Tongue (tissue), 2 donors: ENCODE measurements around the gene BPIFB3. TPM values are rescaled to one million over a fixed set of nuclear protein-coding genes. Genes with fewer than 3 reads are reported as not detected.
"Not testable (repeated sequence)": the region's sequence is repeated elsewhere in the genome, so short reads cannot be mapped to it uniquely, and the experiment has no call there.

Experiments
- DNase-seq: peaks from one replicate; pipeline ENCODE4 v3.0.0-alpha.2; 2015
- total RNA-seq: library from RNA; depleted of rRNA; stranded (reverse); fragments of >200 nt; gene quantifications from one replicate; pipeline ENCODE4 v1.2.3, GENCODE V29; 2014

BPIFB3 gene
- total RNA-seq, 1 donor from 2014 or later, result 11.3 TPM

- no peak for DNase-seq
These were observed 32.5 kb downstream of the BPIFB3 start for GRCh38 chr20:33086052-33086722.

DNA sequence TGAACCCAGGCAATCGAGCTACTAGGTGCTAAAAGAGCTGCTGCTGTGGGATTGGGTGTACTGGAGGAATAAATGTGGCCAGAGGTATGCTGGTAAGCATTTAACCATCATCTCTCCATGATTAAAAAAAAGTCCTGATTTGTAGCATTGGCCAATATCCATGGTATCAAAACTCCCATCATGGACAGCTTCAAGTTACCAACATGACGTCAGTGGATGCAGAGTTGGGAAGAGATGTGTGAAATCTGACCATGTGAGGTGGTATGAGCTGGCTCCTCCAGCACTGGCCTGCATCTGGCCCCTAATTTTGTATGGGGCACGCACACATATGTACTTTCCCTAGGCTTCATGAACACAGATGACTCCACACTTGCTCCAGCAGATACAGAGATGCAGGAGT is 37.4 kb downstream of the BPIFB3 start:
- DNase-seq, result no peak

DNA sequence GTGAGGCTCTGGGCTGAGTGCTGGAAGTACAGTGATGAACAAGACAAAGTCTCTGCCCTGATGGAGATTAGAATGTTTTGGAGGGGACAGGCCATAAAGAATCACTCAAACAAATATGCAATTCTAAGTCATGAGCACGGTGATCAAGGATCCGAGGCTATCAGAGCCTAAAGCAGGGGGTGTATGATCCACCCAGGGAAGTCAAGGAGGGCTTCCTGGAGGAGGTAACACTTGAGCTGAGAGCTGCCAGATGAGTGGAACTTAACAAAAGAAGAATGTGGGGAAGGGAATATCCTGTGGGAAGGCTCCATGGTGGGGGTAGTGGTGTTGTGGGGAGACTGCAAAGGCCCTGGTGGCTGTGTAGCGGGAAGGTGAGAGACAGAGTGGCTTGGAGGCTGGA is 38.0 kb downstream of the BPIFB3 start:
- no peak for DNase-seq

DNA sequence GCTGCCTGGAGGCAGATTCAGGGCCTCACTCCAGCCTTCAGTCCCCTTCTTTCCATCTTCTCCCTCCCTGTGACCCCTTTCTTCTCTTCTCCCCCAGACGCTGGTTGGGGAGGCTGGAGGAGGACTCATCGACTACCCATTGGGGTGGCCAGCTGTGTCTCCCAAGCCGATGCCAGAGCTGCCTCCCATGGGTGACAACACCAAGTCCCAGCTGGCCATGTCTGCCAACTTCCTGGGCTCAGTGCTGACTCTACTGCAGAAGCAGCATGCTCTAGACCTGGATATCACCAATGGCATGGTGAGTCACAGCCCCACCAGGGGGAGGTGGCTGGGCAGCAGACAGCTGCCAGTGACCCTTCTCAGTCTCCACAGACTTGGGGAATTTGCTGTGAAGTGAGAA is 38.7 kb downstream of the BPIFB3 start:
- no peak for DNase-seq

GRCh38 chr20:33093074-33093473 is 39.4 kb downstream of the BPIFB3 start:
- no peak for DNase-seq

GRCh38 chr20:33093582-33093981 is 39.9 kb downstream of the BPIFB3 start:
- no peak for DNase-seq

GRCh38 chr20:33095249-33095648 is 41.5 kb downstream of the BPIFB3 start:
- no peak for DNase-seq

DNA sequence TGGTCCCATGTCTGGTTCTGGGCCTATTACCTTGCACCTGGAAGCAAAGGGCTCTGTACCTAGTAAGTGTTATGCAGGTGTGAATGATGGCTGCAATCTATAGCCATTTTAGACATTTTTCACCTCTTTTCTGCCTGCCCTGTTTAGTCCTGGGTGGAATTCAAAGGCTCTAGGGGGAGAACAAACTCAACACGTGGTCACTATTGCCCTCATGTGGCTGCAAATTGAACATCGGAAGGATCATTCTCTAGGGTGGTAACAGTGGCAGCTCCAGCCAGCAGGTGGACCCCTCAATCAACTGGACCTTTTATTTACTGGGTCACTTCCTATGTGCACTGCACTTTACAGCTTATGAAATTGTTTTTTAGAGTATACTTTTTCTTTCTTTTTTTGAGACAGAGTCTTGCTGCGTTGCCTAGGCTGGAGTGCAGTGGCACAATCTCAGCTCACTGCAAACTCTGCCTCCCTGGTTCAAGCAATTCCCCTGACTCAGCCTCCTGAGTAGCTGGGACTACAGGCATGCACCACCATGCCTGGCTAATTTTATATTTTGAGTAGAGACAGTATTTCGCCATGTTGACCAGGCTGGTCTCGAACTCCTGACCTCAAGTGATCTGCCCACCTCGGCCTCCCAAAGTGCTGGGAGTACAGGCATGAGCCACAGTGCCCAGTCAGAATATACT is 42.3 kb downstream of the BPIFB3 start:
- DNase-seq, result peak; percentile 81

DNA sequence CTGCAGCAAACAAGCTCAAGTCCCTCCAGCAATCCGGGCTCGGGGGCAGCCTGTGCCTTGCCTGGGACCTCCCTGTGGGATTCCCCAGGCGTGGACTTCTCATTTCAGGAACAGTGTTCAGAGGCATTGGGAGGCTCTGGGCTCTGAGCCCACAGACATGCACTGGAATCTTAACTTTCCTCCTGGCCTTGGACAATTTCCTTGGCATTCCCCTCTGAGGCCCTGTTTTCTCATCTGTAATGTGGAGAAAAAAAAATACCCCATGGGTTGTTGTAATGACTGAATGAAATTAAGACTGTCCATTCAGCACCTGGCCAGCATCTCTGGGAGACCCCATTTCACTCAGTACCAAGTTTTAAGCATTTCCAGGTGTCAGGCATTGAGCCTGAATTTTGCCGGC is 43.3 kb downstream of the BPIFB3 start:
- peak; percentile 67 for DNase-seq

DNA sequence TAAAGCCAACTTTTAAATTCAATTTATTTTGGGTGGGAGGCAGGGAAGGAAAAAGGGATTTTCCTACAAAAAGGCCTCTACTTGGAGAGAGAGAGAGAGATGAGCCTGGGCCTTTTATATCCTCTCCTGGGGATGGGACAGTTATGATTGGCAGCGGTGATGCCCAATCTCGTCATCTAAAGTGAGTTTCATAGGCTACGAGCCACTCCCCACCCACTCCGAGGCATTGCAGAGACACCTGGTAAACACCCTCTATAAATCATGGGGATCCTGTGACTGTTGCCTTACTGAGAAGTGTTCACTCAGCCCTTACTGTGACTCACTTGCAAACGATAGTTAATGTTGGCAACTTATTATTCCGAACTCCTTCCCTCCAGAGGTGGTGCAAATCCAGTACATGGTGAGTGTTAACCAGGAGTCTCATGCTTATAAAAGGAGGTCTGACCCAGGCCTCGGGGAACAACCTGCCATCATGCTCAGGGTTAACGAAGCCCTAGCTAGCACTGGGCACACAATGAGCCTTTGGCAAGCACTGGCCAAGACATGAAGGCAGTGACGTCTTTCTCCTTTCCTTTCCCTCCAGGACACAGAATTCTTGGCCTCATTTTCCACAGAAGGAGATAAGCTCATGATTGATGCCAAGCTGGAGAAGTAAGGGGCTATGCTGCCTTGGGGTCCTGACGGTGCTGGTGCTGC is 46.3 kb downstream of the BPIFB3 start:
- DNase-seq, result no peak

DNA sequence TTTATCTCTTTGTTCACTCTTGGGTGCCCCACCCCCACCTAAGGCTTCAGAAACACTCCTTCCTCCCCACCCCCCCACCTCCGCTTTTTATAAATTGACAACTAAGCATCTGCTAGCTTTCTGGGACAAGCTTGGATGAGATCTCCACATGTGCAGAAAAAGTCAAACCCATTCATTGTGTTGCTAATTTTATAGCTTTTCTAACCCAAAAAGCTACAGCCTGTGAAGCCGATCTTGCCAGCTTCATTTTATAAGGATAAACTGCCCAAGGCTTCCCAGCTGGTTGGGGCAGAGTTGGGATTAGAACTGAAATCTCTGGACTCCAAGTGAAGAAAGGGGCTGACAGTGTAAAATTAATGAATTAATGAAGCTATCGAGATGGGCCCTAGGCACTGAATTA is 49.9 kb downstream of the BPIFB3 start:
- DNase-seq, result peak; percentile 14

DNA sequence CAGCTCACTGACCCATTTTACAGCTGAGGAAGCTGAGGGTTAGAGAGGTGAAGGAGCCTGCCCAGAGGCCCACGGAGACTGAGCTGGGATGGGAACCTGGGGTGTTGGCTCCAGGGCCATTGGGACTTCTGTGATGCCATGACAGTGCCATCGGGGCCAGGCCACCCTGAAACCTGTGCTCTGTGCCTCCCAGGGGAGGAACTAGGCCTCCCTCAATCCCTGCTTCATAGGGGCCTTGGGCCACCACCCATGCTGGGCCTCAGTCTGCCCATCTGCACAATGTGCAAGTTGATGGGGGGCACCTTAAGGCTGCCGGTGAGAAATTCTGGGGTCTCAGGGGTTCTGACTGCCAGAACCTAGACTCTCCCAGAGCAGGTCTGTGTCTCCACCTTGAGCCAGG is 50.6 kb downstream of the BPIFB3 start:
- DNase-seq, result no peak

GRCh38 chr20:33105316-33105924 is 51.7 kb downstream of the BPIFB3 start:
- peak; percentile 13 for DNase-seq

GRCh38 chr20:33106058-33106620 is 52.4 kb downstream of the BPIFB3 start:
- DNase-seq, result peak; percentile 65

GRCh38 chr20:33108661-33109060 is 55.0 kb downstream of the BPIFB3 start:
- peak; percentile 32 for DNase-seq

DNA sequence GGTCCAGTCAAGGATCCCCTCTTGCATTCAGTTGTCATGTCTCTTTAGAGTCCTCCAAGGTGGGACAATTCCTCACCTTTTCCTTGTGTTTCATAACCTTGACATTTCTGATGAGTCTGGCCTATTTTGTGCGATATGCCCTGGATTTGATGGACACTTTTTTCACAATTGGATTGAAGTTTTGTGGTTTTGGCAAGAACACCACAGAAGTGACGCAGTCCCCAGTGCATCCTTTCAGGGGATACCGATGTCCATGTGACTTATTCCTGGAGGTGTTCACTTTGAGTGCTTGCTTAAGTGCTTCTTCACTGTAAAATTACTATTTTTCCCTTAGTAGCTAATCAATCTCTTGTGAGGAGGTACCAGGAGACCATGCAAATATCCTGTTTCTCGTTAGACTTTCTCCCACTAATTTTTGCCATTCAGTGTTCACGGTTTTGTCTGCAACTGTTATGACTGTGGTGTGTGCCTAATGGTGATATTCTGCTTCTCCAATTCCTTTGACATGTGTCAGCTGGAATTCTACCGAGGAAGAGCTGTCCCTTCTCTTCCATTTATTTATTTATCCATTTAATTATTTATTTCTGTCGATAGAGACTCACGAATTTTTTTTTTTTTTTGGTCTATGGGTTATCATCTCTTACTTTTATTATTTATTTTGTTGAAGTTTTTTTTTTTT is 56.6 kb downstream of the BPIFB3 start:
- no peak for DNase-seq

- no peak for DNase-seq
These were observed 57.6 kb downstream of the BPIFB3 start for GRCh38 chr20:33111306-33111705.

DNA sequence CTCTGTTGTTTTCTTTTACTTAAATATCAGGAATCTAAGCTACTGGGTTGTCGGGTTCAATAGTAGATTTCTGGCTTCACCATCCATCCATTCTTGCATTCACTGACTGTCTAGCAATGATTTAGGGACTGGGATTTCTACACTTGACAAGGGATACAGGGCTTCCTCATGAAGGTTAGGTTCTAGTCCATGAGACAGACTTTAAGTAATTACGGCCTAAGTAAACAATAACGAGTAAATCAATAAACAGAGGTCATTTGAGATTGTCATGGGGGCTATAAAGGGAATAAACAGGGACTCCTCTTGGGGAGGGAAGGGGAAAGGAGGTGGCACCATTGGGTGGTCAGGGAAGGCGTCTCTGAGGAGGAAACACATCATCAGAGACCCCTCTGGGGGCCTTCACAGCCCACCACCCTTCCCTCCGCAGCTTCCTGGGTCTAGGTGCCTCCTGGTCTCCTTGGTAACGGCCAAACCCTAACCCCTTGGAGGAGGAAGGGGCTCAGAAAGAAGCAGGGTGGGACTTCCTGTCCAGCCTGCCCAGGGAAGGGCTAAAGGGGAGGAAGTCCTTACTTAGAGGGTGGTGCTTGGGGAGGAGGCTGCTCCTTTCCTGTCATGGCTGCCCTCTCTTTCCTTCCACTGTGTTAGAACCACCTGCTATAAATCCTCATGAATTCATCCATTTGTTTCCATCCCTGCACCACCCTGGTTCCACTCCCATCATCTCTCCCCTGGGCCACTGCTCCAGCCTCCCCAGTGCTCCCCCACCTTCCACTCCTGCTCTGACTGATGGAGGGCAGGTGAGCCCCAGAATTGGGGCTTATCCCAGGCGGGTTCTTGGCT is 59.1 kb downstream of the BPIFB3 start:
- DNase-seq, result no peak

DNA sequence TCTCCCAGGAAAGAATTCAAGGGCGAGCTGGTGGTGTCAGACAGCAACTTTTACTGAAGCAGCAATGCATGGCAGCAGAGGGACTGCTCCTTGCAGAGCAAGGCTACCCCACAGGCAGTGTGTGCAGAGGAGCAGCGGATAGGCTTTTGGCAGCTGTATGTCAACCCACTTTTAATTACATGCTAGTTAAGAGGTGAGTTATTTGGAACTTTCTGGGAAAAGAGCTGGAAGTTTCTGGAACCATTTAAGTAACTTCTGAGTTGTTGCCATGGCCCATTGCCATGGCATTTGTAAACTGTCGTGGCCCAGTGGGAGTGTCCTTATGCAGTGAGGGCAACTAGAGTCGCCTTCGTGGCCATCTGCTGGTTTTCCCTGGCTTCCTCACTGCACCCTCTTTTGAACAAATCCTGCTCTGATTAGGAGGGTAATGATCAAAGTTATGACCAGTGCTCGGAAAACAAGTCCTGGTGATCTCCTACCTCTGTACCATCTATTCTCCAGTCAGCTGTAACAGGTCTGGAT is 59.7 kb downstream of the BPIFB3 start:
- DNase-seq, result no peak

DNA sequence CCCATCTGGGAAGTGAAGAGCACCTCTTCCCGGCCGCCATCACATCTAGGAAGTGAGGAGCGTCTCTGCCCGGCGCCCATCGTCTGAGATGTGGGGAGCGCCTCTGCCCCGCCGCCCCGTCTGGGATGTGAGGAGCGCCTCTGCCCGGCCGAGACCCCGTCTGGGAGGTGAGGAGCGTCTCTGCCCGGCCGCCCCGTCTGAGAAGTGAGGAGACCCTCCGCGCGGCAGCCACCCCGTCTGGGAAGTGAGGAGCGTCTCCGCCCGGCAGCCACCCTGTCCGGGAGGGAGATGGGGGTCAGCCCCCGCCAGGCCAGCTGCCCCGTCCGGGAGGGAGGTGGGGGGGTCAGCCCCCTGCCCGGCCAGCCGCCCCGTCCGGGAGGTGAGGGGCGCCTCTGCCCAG is 61.8 kb downstream of the BPIFB3 start:
- DNase-seq, result not testable (repeated sequence)
